ENCODE data around the gene CARS2.
"Not testable (repeated sequence)": the region's sequence is repeated elsewhere in the genome, so short reads cannot be mapped to it uniquely, and the experiment has no call there.

The CARS2 gene

GRCh38 chr13:110638814-110639806, 66.8 kb downstream of the CARS2 start:
- in situ Hi-C loops (cut with MboI; ENCODE audit: low sequenced_read_pairs), result no loop called here

- in situ Hi-C loops (cut with MboI; ENCODE audit: low sequenced_read_pairs), result no loop called here
Observed at GRCh38 chr13:110638257-110638656, 67.7 kb downstream of the CARS2 start.

GRCh38 chr13:110637747-110638146, 68.2 kb downstream of the CARS2 start:
- in situ Hi-C loops (cut with MboI; ENCODE audit: low sequenced_read_pairs), result no loop called here

GRCh38 chr13:110637275-110637674, 68.6 kb downstream of the CARS2 start:
- in situ Hi-C loops (cut with MboI; ENCODE audit: low sequenced_read_pairs), result no loop called here

GRCh38 chr13:110636701-110637201, 69.2 kb downstream of the CARS2 start:
- in situ Hi-C loops (cut with MboI; ENCODE audit: low sequenced_read_pairs), result no loop called here

GRCh38 chr13:110636053-110636475, 69.9 kb downstream of the CARS2 start:
- in situ Hi-C loops (cut with MboI; ENCODE audit: low sequenced_read_pairs), result no loop called here

- in situ Hi-C loops (cut with MboI; ENCODE audit: low sequenced_read_pairs), result no loop called here
Observed at GRCh38 chr13:110635405-110636002, 70.4 kb downstream of the CARS2 start.

- in situ Hi-C loops (cut with MboI; ENCODE audit: low sequenced_read_pairs), result no loop called here
Observed at GRCh38 chr13:110634558-110634957, 71.4 kb downstream of the CARS2 start.

- in situ Hi-C loops (cut with MboI; ENCODE audit: low sequenced_read_pairs), result no loop called here
Observed at GRCh38 chr13:110633776-110634175, 72.1 kb downstream of the CARS2 start.

- in situ Hi-C loops (cut with MboI; ENCODE audit: low sequenced_read_pairs), result not testable (repeated sequence)
Observed at GRCh38 chr13:110632255-110632654, 73.7 kb downstream of the CARS2 start.

GRCh38 chr13:110630566-110631119, 75.3 kb downstream of the CARS2 start:
- in situ Hi-C loops (cut with MboI; ENCODE audit: low sequenced_read_pairs), result no loop called here

- in situ Hi-C loops (cut with MboI; ENCODE audit: low sequenced_read_pairs), result no loop called here
Observed at GRCh38 chr13:110629735-110630134, 76.2 kb downstream of the CARS2 start.

GRCh38 chr13:110628952-110629701, 76.8 kb downstream of the CARS2 start:
- in situ Hi-C loops (cut with MboI; ENCODE audit: low sequenced_read_pairs), result no loop called here

GRCh38 chr13:110628477-110628793, 77.5 kb downstream of the CARS2 start:
- in situ Hi-C loops (cut with MboI; ENCODE audit: low sequenced_read_pairs), result no loop called here

GRCh38 chr13:110627761-110628476, 78.0 kb downstream of the CARS2 start:
- in situ Hi-C loops (cut with MboI; ENCODE audit: low sequenced_read_pairs), result no loop called here

- in situ Hi-C loops (cut with MboI; ENCODE audit: low sequenced_read_pairs), result no loop called here
Observed at GRCh38 chr13:110627351-110627750, 78.6 kb downstream of the CARS2 start.

GRCh38 chr13:110626521-110626920, 79.4 kb downstream of the CARS2 start:
- in situ Hi-C loops (cut with MboI; ENCODE audit: low sequenced_read_pairs), result no loop called here

GRCh38 chr13:110625771-110626321, 80.1 kb downstream of the CARS2 start:
- in situ Hi-C loops (cut with MboI; ENCODE audit: low sequenced_read_pairs), result no loop called here

GRCh38 chr13:110624766-110625756, 80.9 kb downstream of the CARS2 start:
- in situ Hi-C loops (cut with MboI; ENCODE audit: low sequenced_read_pairs), result no loop called here

Data from HL-60/S4 treated with phorbol 12-myristate 13-acetate at 8.2 ng/mL for 4 days and 3 days (cell line).